ENCODE measurements around the gene SPOP.
"Not testable (repeated sequence)": the region's sequence is repeated elsewhere in the genome, so short reads cannot be mapped to it uniquely, and the experiment has no call there.

The SPOP gene

DNA sequence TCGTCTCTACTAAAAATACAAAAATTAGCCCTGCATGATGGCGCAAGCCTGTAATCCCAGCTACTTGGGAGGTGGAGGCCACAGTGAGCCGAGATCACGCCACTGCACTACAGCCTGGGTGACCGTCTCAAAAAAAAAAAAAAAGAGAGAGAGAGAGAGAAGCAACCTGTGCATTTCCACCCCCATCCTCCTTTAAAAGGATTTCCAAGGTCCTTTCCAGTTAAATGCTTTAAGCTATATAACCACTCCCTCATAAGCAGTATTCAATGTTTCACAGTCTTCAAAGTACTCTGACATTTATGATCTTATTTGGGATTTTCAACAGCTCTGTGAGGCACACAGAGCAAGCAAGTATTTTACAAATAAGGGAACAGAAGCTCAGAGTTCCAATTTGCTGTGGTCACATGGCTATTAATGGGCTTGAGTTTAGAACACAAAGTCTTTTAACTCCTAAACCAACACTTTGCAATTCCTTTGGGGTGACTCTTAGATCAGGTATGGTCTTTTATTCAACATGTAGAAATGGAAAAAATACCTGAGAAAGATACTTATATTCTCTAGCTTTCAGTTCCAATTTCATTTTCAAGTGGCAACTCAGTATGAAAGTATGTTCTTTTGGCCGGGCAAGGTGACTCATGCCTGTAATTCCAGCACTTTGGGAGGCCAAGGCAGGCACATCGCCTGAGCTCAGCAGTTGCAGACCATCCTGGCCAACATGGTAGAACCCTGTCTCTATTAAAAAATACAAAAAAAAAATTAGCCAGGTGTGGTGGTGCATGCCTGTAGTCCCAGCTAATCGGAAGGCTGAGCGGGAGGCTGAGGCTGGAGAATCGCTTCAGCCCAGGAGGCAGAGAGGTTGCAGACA is 31.3 kb downstream of the SPOP start:
- no peak for DNase-seq

- not testable (repeated sequence) for DNase-seq
Observed at GRCh38 chr17:49646056-49646390, 31.9 kb downstream of the SPOP start.

DNA sequence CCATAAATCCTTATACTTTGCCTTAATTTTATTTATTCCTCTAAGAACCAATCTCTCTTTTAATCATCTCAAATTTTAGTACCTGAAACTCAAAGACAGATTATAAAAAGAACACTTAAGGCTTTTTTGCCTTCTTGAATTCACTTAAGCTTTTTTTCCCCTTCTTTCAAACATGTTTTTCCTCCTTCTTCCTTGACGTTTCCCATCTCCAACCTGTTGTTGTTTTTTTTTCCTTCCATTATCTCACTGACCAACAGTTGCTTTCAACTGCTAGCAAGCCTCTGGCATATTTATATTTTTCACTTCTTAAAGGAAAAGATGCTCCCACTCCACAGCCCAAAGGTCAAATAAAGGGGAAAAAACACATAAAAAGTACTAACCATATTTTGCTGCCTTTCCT is 32.2 kb downstream of the SPOP start:
- no peak for DNase-seq

- DNase-seq: no peak
Observed at GRCh38 chr17:49640556-49640955, 37.3 kb downstream of the SPOP start.

- no peak for DNase-seq
Observed at GRCh38 chr17:49638818-49639217, 39.1 kb downstream of the SPOP start.

- no peak for DNase-seq
Observed at GRCh38 chr17:49637739-49638138, 40.2 kb downstream of the SPOP start.

DNA sequence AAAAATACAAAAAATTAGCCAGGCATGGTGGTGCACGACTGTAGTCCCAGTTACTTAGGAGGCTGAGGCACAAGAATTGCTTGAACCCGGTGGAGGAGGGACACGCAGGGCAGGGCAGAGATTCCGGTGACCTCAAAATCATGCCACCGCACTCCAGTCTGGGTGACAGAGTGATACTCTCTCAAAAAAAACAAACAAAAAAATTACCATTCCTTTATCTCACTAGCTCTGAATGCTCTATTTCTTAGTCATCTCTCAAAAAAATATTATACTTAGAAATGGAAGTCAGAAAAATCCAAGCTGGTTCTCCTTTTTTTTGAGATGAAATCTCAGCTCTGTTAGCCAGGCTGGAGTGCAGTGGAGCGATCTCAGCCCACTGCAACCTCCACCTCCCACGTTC is 40.8 kb downstream of the SPOP start:
- DNase-seq: no peak

DNA sequence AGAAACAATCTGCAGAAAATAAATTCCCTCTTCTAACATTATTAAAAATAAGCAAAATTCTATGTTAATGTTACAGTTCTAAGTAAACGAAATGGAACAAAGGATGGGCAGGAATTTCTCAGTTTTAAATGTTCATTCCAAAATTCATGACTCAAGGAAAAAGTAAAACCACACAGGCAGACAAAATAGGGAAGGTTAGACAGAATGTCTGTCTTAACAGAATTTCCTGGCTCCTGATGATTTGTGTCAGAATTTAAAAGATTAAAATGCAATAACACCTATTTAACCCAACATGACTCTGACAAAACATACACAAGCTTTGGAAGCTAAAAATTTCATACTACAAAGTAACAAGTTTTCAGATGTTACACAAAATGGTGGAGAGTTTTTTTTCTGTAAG is 42.8 kb downstream of the SPOP start:
- no peak for DNase-seq

- no peak for DNase-seq
Observed at GRCh38 chr17:49634485-49634860, 43.4 kb downstream of the SPOP start.

GRCh38 chr17:49633762-49634484 is 44.0 kb downstream of the SPOP start:
- no peak for DNase-seq

GRCh38 chr17:49633250-49633649 is 44.6 kb downstream of the SPOP start:
- DNase-seq: no peak

DNA sequence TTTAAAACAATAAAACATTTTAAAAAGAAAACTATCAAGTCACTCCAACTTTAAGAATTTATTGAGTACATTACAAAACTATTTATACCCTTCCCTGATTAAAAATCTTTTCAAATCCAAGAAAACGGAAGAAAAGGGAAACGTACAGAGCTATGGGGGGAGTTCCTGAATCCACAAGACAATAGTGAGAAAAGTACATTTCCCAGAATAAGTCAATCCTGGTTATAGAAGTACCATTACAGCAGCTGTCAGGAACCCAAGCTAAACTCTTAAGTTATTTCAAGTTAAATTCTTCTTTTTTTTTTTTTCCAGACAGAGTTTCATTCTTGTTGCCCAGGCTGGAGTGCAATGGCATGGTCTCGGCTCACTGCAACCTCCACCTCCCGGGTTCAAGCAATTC is 45.7 kb downstream of the SPOP start:
- DNase-seq: no peak

GRCh38 chr17:49631496-49631895 is 46.4 kb downstream of the SPOP start:
- no peak for DNase-seq

DNA sequence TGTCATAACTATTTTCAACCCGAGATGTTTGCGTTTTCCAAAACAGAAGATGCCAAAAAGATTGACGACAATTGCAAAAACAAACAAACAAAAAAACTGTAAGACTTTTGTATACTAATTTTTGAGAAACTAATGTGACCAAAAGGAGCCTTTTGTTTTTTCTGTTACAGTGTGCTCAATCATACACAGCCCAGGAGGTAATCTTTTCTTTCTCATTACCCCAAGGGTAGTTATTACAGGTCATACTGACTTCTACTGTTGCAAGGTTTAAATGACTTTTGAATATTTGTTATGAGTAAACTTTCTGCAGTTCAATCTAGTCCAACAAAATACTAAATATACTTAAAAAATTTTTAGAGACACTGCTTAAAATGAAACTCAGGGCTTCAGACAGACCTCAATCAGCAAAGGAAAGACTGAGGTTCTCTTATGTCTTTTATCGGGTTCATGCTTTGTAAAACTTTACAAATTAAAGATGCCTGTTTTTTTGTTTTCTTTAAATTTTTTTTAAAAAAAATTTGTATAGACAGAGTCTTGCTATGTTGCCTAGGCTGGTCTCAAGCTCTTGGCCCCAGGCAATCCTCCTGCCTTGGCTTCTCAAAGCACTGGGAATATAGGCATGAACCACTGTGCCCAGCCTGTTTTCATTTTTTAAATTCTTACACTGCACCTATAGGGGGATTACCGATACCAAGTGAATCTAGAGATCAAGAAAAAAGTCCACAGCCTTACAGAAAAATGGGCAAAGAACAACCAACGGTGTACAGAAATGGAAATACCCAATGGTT is 47.6 kb downstream of the SPOP start:
- DNase-seq: no peak

DNA sequence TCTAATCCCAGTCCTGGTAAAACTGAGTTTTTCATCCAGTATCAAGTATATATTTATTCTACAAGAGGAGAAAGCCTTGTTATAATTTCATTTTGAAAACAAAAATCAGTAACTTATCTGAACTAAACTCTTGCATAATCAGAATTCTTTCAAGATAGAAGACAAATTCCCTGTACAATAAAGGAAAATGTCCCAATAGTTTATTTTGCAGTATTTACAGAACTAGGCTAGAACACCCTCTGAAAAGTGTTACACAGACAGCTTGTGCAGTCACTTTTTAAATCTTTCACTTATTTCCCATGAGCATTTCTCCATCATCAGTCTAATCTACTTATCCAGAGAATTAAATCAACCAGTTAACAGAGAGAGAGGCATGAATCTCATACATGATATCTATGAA is 48.5 kb downstream of the SPOP start:
- no peak for DNase-seq

DNA sequence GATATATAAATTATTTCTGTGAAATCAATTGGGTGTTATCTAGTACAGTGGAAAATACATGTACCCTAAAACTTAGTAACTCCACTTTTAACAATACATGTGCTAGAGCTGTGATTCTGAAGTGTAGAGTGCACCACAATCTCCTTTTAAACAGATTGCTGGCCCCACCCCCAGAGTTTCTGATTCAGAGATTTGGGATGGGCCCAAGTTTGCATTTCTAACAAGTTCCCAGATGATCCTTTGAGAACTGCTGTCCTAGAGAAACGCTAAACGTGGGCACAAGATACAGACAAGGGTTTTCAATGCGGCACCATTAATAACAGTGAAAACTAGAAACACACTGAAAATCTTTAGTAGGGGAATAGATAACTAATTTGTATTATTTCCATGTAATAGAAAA is 53.0 kb downstream of the SPOP start:
- no peak for DNase-seq

DNA sequence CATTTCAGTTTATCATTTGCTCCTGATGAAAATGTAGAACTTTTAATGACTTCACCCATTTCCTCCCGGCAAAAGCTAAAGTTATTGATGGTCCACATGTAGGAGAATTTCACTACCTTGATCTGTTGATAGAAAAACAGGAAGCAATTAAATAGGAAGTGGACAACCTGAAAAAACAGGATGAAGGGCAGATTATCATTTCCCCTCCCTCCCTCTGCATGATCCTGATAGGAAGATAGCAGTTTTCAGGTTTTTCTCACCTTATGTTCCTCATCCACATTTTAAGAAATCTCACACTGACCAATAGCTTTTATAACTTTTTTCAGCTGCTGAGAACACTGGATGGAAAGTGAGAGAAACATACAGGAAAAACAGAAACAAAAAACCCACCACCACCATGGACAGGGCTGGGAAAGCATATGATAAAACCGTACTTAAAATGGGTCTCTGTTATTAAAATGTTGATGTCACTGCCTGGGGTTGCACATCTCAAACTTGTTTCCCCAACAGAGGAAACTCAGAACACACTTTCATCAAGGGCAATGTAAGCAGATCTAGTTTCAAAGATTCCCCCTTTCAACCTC is 55.9 kb downstream of the SPOP start:
- DNase-seq: no peak

GRCh38 chr17:49621420-49621819 is 56.5 kb downstream of the SPOP start:
- no peak for DNase-seq

DNA sequence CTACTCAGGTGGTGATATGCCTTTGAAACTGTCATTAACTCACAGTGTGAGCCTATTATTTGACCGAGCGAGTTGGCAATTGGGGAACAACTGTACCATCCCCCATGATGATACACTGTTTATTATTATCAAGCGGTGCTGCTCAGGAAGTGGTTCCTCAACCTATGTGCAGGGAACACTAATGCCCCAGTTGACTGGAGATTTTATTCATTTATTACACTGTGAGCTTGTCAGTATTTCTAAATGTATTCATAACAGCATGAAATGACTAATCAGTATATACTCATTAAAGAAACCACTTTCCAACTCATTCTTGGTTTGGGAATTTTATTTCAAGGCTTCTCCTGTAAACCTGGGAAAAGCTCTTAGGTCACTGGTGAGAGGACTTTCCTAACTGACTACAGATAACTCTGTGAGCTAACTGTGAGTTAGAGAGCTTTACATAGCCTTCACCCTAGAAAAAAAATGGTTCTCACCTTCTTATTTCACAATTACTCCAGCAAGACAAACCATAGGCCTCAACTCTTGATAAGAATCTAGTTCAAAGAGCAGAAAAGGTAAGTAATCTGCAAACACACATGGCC is 59.8 kb downstream of the SPOP start:
- no peak for DNase-seq

DNA sequence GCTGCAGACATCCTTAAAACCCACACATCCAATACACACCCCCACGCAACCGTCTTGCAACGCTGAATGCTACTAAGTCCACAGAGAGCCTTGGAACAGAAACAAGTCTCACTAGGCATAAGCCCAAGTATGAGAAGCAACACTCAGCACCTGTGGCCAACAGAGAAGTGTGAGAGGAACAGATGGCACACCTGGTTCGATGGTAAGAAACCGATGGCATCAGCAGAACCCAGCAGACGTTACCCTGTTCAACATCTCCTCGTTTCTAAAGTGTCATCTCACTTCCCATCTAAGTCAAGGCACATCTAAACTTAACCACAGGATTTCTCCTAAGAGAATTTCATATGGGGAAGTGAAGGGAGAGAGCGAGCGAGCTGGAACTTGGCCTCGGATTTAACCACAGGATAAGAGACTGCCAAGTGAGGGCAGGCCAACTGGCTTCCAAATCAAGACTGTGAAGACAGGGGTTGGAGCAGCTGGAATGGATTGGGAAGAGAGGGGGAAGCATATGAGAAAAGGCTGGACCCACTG is 61.2 kb downstream of the SPOP start:
- no peak for DNase-seq

DNA sequence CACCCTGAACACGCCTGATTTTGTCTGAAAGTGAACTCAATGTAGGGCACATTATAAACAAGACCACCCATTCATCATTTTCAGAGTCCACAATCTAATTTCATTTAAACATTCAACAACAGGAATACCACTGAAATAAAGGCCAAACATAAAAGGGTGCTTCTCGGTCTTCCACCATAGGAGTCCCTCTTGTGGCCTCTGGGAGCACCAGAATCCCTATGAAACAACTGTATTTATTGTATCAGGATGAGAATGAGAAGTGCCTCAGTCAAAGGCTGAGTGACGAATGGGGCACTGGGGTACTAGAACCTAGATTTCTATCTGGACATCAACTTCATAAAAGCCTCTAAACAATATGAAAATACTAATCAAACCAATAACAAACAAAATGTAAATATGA is 61.8 kb downstream of the SPOP start:
- no peak for DNase-seq

DNA sequence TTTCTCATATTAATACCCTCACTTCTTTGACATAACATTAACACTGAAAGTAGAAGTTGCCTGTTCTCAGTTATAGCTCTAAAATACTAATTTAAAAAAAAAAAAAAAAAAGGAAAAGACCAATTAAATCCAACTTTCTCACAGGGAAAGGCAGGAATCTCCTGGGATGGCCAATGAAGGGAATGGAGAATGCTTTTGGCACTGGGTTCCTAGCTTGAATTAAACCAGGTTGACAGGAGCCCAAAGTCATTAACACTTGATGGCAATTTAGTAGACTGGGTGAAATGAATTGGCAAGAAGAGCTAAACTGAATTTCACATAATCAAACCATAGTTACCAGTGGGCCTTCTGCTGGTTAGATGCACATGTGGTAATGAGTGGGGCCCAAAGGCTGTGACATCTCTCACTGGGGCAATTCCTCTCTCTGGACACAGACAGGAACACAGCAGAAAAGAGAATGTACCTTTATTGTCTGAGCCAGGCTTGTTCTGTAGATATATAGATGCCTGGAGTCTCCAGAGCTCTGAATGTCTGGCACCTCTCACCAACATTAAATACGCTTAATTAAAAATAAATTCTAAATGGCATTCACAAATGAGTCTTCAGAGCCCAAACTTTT is 64.6 kb downstream of the SPOP start:
- no peak for DNase-seq

All from hematopoietic multipotent progenitor cell treated with erythropoietin and hydrocortisone succinate and interleukin-3 and kit ligand, for 8 days (in vitro differentiated cells).